Liver (tissue), 9 donors: ENCODE measurements around the gene HOXD12. TPM values are rescaled to one million over a fixed set of nuclear protein-coding genes. Genes with fewer than 3 reads are reported as not detected.

Source experiments
- DNase-seq: peaks from one replicate; pipeline ENCODE4 v3.0.0-alpha.2; 2017; ENCODE audit warnings: low spot score
- H3K27ac ChIP-seq, 2 donors: one replicate each; pipeline ENCODE4 v1.7.0; 2013; ENCODE audit warnings: inconsistent platforms in 2 of 2, low read length in 2 of 2, control low read depth in 1 of 2, low read depth in 1 of 2, mild to moderate bottlenecking in 1 of 2
- H3K27me3 ChIP-seq, 4 donors: one replicate each; pipeline versions ENCODE4 v1.6.1 to v1.7.0; 2013; ENCODE audit warnings: low read length in 3 of 4, inconsistent platforms in 1 of 4, mild to moderate bottlenecking in 1 of 4, moderate library complexity in 1 of 4; ENCODE audit not compliant: control insufficient read depth in 4 of 4, insufficient read depth in 4 of 4
- H3K36me3 ChIP-seq, 4 donors: one replicate each; pipeline versions ENCODE4 v1.6.1 to v1.7.0; 2013; ENCODE audit warnings: low read length in 3 of 4, mild to moderate bottlenecking in 3 of 4, low read depth in 1 of 4, moderate library complexity in 1 of 4; ENCODE audit not compliant: control insufficient read depth in 4 of 4, insufficient read depth in 3 of 4
- H3K4me1 ChIP-seq, 4 donors: one replicate each; pipeline versions ENCODE4 v1.6.1 to v1.7.0; 2013; ENCODE audit warnings: low read length in 3 of 4, mild to moderate bottlenecking in 3 of 4, moderate library complexity in 1 of 4; ENCODE audit not compliant: control insufficient read depth in 4 of 4, insufficient read depth in 4 of 4
- H3K4me3 ChIP-seq, 3 donors: one replicate each; pipeline versions ENCODE4 v1.6.1 to v1.7.0; 2013; ENCODE audit warnings: low read length in 3 of 3, control low read depth in 1 of 3, low read depth in 1 of 3, mild to moderate bottlenecking in 1 of 3
- H3K9ac ChIP-seq, 2 donors: one replicate each; pipeline ENCODE4 v1.7.0; 2013; ENCODE audit warnings: low read length in 2 of 2, mild to moderate bottlenecking in 2 of 2, moderate library complexity in 2 of 2, control low read depth in 1 of 2, low read depth in 1 of 2
- H3K9me3 ChIP-seq, 4 donors: one replicate each; pipeline versions ENCODE4 v1.6.1 to v1.7.0; 2013; ENCODE audit warnings: low read length in 3 of 4; ENCODE audit not compliant: control insufficient read depth in 4 of 4
- FOXA1 ChIP-seq: IDR thresholded peaks from 2 replicates; pipeline ENCODE4 v1.6.1; 2016; ENCODE audit warnings: antibody characterized with exemption
- GABPA ChIP-seq, 2 donors: IDR thresholded peaks in 1 of 2; conservative IDR thresholded peaks in 1 of 2; 2 replicates each; pipeline ENCODE4 v1.6.1; 2016; ENCODE audit warnings: antibody characterized with exemption in 2 of 2, mild to moderate bottlenecking in 1 of 2, moderate library complexity in 1 of 2
- HNF4A ChIP-seq, 2 donors: conservative IDR thresholded peaks; 2 replicates each; pipeline ENCODE4 v1.6.1; 2016; ENCODE audit warnings: antibody characterized with exemption in 2 of 2, mild to moderate bottlenecking in 2 of 2
- HNF4G ChIP-seq: IDR thresholded peaks from 2 replicates; pipeline ENCODE4 v1.6.1; 2016; ENCODE audit warnings: antibody characterized with exemption
- JUND ChIP-seq, 2 donors: IDR thresholded peaks; 2 replicates each; pipeline ENCODE4 v1.6.1; 2016; ENCODE audit warnings: antibody characterized with exemption in 2 of 2
- RAD21 ChIP-seq, 2 donors: IDR thresholded peaks; 2 replicates each; pipeline ENCODE4 v1.6.1; 2016; ENCODE audit warnings: antibody characterized with exemption in 2 of 2, mild to moderate bottlenecking in 2 of 2
- RXRA ChIP-seq, 2 donors: IDR thresholded peaks; 2 replicates each; pipeline ENCODE4 v1.6.1; 2017 to 2018; ENCODE audit warnings: antibody characterized with exemption in 2 of 2, mild to moderate bottlenecking in 1 of 2
- SP1 ChIP-seq: IDR thresholded peaks from 2 replicates; pipeline ENCODE4 v1.6.1; 2018; ENCODE audit warnings: antibody characterized with exemption, mild to moderate bottlenecking
- TAF1 ChIP-seq: conservative IDR thresholded peaks from 2 replicates; pipeline ENCODE4 v1.6.1; 2016; ENCODE audit warnings: antibody characterized with exemption, mild to moderate bottlenecking
- YY1 ChIP-seq: IDR thresholded peaks from 2 replicates; pipeline ENCODE4 v1.6.1; 2016; ENCODE audit warnings: antibody characterized with exemption, mild to moderate bottlenecking
- WGBS: extraction: QIAGEN DNeasy Blood & Tissue Kit; methylation state at CpG from one replicate; pipeline ENCODE4 v1.1.7; 2013; 5-methylcytosine and 5-hydroxymethylcytosine counted together
- polyA plus RNA-seq, 2 donors: library from polyadenylated mRNA; stranded (reverse) in 1 of 2; unstranded in 1 of 2; fragments of 200-250 nt in 1 of 2; fragments of >200 nt in 1 of 2; fragmentation: Nextera tagmentation in 1 of 2; extraction: Ambion mirVana in 1 of 2; gene quantifications; one replicate each; pipeline versions ENCODE4 v1.2.1 to v1.2.3, GENCODE V29; 2013 to 2015
- total RNA-seq, 2 donors: library from RNA; depleted of rRNA; stranded (reverse); fragments of >200 nt; gene quantifications; one replicate each; pipeline ENCODE4 v1.2.3, GENCODE V29; 2014
- TF ChIP-seq, protein P1 (sequence below): IDR thresholded peaks from 2 replicates; pipeline ENCODE4 v1.6.1; 2016; ENCODE audit warnings: antibody characterized with exemption
- TF ChIP-seq, protein P2 (sequence below): fragments of 150-350 bp; IDR thresholded peaks from 2 replicates; pipeline ENCODE4 v1.5.1; 2017; ENCODE audit warnings: improper control_type of control experiment, low read depth, low read length; ENCODE audit not compliant: missing input control
- TF ChIP-seq, protein P3 (sequence below): IDR thresholded peaks from 2 replicates; pipeline ENCODE4 v1.6.1; 2016; ENCODE audit warnings: antibody characterized with exemption
- donor health status: healthy.
- donor health status: healthy.
- donor health status: healthy.
- donor health status: healthy.
- donor health status: healthy.

HOXD12 gene
- total and polyA plus RNA-seq, 4 donors = not detected

DNA sequence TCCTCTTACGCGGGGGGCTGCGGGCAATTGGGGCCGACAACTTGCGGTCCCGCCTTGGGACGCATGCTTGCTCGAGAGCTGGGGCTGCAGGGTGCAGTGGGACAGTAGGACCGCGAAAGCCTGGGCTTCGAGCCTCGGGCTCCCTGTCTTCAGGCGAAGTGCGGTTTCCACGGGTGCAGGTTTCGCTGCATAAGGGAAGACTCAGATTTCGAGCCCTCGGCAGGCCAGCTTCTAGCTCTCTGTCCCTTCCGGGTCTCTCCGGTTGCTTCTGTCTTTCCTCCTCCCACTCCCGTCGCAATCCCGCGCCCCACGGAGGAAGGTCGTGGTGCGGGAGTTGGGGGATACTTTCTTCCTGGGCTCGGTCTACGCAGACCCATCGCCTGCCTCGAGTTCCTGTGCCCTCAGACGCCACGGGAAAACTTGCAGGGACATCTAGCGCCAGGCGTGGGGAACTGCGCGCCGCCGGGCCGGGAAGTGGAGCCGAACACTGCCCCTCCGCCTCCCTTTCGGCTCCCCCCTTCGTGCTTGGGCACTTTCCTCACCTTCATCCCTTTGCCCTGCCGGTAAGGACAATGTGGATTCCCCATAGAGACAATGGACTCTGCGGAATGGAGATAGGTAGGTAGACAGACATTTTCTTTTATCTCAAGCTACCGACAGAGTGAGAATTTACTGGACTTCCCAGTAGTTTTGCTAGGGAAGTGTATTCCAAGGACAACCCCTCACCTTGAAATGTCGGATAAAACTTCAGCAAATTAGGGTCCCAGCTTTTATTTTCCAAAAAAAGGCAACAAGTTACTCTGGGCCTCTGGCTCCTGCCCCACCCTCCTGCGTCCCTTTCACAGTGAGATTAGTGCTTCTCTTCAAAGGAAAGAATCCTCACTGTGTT, 11.3 kb upstream of the HOXD12 start:
- 4% methylated on average over 49 of the region's 49 CpGs for WGBS

DNA sequence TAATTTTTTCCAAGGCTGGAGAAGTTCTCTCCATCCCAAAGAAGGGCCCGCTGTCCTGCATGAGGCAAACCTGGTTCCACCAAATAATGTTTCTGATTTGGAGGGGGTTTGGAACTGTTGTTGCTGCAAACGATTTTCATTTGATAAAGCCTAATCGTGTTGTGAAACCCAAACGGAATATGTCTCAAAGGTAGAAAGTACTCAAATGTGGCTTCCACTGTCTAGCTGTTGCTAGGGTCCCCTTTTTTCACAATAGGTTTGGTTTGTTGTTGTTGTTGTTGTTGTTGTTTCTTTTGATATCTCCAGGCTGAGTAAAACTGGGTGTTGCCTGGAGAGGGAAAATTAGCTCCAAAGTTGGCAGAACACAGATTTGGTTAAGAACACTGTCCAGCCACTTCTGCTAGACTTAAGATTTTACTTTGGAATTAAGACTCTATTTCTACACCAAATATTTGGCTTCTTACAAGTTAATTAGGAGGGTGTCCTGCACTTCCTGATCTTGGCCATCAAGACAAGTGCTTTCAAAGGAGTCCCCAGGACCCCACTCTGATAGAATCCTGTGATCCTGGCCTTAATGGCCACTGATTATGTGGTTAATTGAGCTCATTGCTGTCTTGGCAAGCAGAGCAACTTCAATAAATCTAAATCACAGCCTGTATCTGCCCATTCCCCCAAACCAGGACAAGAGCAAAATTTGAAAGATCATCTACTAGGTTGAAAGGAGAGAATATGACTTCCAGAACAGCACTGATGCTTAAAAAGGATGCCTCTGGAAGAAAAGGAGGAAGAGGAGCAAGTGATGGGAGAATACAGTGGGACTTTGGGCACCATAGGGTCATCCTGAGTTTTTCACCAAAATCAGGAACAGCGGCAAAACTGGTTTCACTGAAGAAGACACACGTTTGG, 10.4 kb upstream of the HOXD12 start:
- Histone ChIP-seq H3K4me3 (no peak overlapping the region), H3K9ac (no peak overlapping the region), H3K4me1 (peaks cover 10 to 25% (median 19%) of the 10 kb centered on the region in 4 donors), H3K27me3 (peaks cover 17 to 55% (median 38%) of the 10 kb centered on the region in 4 donors), H3K9me3 (peaks cover 0 to 2% (median under 1%) of the 10 kb centered on the region in 4 donors), H3K27ac (no peak overlapping the region), H3K36me3 (no peaks in the 10 kb centered on the region)
- DNase-seq = no peak
- 8% methylated on average over 6 of the region's 6 CpGs for WGBS
- TF ChIP-seq, protein P1, sequence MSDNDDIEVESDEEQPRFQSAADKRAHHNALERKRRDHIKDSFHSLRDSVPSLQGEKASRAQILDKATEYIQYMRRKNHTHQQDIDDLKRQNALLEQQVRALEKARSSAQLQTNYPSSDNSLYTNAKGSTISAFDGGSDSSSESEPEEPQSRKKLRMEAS = no peak
- TF ChIP-seq JUND (IDR thresholded peaks at IDR 0.05) = no peak
- TF ChIP-seq TAF1 = no peak
- no peak for TF ChIP-seq SP1
- TF ChIP-seq YY1 = no peak
- no peak for TF ChIP-seq HNF4G

More for the DNA sequence above, 11.3 kb upstream of the HOXD12 start:
- Histone ChIP-seq H3K4me1 (peaks cover 10 to 24% (median 19%) of the 10 kb centered on the region in 4 donors), H3K4me3 (peak overlapping the region in 2 of 3 donors; percentile 27 to 38), H3K27ac (no peak overlapping the region), H3K36me3 (no peaks in the 10 kb centered on the region), H3K27me3 (peaks cover 19 to 61% (median 39%) of the 10 kb centered on the region in 4 donors), H3K9me3 (peaks cover 0 to 4% (median 0%) of the 10 kb centered on the region in 4 donors), H3K9ac (no peak overlapping the region)
- TF ChIP-seq RAD21 (IDR thresholded peaks at IDR 0.05) = peak; percentile 76 to 82
- TF ChIP-seq, protein P2, sequence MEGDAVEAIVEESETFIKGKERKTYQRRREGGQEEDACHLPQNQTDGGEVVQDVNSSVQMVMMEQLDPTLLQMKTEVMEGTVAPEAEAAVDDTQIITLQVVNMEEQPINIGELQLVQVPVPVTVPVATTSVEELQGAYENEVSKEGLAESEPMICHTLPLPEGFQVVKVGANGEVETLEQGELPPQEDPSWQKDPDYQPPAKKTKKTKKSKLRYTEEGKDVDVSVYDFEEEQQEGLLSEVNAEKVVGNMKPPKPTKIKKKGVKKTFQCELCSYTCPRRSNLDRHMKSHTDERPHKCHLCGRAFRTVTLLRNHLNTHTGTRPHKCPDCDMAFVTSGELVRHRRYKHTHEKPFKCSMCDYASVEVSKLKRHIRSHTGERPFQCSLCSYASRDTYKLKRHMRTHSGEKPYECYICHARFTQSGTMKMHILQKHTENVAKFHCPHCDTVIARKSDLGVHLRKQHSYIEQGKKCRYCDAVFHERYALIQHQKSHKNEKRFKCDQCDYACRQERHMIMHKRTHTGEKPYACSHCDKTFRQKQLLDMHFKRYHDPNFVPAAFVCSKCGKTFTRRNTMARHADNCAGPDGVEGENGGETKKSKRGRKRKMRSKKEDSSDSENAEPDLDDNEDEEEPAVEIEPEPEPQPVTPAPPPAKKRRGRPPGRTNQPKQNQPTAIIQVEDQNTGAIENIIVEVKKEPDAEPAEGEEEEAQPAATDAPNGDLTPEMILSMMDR = peak; percentile 70
- TF ChIP-seq, protein P3, sequence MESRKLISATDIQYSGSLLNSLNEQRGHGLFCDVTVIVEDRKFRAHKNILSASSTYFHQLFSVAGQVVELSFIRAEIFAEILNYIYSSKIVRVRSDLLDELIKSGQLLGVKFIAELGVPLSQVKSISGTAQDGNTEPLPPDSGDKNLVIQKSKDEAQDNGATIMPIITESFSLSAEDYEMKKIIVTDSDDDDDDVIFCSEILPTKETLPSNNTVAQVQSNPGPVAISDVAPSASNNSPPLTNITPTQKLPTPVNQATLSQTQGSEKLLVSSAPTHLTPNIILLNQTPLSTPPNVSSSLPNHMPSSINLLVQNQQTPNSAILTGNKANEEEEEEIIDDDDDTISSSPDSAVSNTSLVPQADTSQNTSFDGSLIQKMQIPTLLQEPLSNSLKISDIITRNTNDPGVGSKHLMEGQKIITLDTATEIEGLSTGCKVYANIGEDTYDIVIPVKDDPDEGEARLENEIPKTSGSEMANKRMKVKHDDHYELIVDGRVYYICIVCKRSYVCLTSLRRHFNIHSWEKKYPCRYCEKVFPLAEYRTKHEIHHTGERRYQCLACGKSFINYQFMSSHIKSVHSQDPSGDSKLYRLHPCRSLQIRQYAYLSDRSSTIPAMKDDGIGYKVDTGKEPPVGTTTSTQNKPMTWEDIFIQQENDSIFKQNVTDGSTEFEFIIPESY = no peak
- TF ChIP-seq GABPA (IDR thresholded peaks at IDR 0.05 in 1 of 2, conservative IDR thresholded peaks at IDR 0.05 in 1 of 2) = no peak
- no peak for TF ChIP-seq RXRA (IDR thresholded peaks at IDR 0.05)
- no peak for TF ChIP-seq FOXA1
- TF ChIP-seq HNF4A (conservative IDR thresholded peaks at IDR 0.05) = no peak
- DNase-seq = no peak
